SU-DHL-6 (cell line): Measurements from ENCODE around the gene ZMIZ1.

Experiments used
- H2AFZ ChIP-seq: fragments of 200-600 bp; sonication (generic); 2 replicates; pipeline ENCODE4 v1.6.1; 2014; ENCODE audit warnings: low read depth, mild to moderate bottlenecking, moderate library complexity, mixed read lengths, antibody characterized with exemption, low read length; ENCODE audit not compliant: severe bottlenecking
- H3F3A ChIP-seq: fragments of 200-600 bp; shearing (Covaris generic); 2 replicates; pipeline ENCODE4 v1.6.0; 2016; ENCODE audit warnings: antibody characterized with exemption, mild to moderate bottlenecking; ENCODE audit not compliant: insufficient read depth
- H3K27ac ChIP-seq: fragments of 200-600 bp; sonication (generic); 2 replicates; pipeline ENCODE4 v1.5.1; 2016; ENCODE audit warnings: low read depth, mild to moderate bottlenecking, low read length, moderate library complexity, mixed read lengths
- H3K27me3 ChIP-seq: fragments of 200-600 bp; sonication (generic), shearing (Covaris generic); 2 replicates; pipeline ENCODE4 v1.6.0; 2014; ENCODE audit warnings: mild to moderate bottlenecking, low read length
- H3K36me3 ChIP-seq: fragments of 200-600 bp; sonication (generic); 2 replicates; pipeline ENCODE4 v1.6.1; 2014; ENCODE audit warnings: mild to moderate bottlenecking, low read length, mixed read lengths
- H3K4me2 ChIP-seq: fragments of 300-600, 200-600 bp; shearing (Covaris generic), sonication (generic); 2 replicates; pipeline ENCODE4 v1.6.0; 2014; ENCODE audit warnings: low read length, low read depth, mild to moderate bottlenecking; ENCODE audit not compliant: poor library complexity, severe bottlenecking
- H3K4me3 ChIP-seq: fragments of 200-600 bp; sonication (generic); 2 replicates; pipeline ENCODE4 v1.5.1; 2014; ENCODE audit warnings: antibody characterized with exemption, low read length, mild to moderate bottlenecking, mixed read lengths; ENCODE audit not compliant: insufficient read depth, poor library complexity, severe bottlenecking
- H3K79me2 ChIP-seq: fragments of 200-600 bp; sonication (generic); 2 replicates; pipeline ENCODE4 v1.6.1; 2014; ENCODE audit warnings: mild to moderate bottlenecking, low read length, moderate library complexity; ENCODE audit not compliant: insufficient read depth
- H3K9ac ChIP-seq: fragments of 200-600 bp; sonication (generic); 2 replicates; pipeline ENCODE4 v1.7.0; 2014; ENCODE audit warnings: mild to moderate bottlenecking, low read length
- H3K9me2 ChIP-seq: fragments of 200-600 bp; sonication (generic); replicated peaks from 2 replicates; pipeline ENCODE4 v1.6.1; 2014; ENCODE audit warnings: low read length; ENCODE audit not compliant: insufficient read depth
- H3K9me3 ChIP-seq: fragments of 200-600 bp; sonication (generic); 2 replicates; pipeline ENCODE4 v1.6.1; 2014; ENCODE audit warnings: low read length, mixed read lengths; ENCODE audit not compliant: insufficient read depth
- H4K20me1 ChIP-seq: fragments of 200-600 bp; sonication (generic); 2 replicates; pipeline ENCODE4 v1.6.1; 2014; ENCODE audit warnings: low read depth, mild to moderate bottlenecking, antibody characterized with exemption, low read length, moderate library complexity, mixed read lengths
- CTCF ChIP-seq: fragments of 200-600 bp; sonication (generic); IDR thresholded peaks from one replicate; pipeline ENCODE4 v1.5.1; 2017; ENCODE audit warnings: antibody characterized with exemption, mild to moderate bottlenecking, low read length, moderate library complexity; ENCODE audit not compliant: insufficient read depth, poor library complexity, severe bottlenecking
- EZH2phosphoT487 ChIP-seq: fragments of 200-600 bp; sonication (generic), shearing (Covaris generic); conservative IDR thresholded peaks from 2 replicates; pipeline ENCODE4 v1.6.1; 2018; ENCODE audit warnings: mild to moderate bottlenecking, antibody characterized with exemption, low read length, moderate library complexity, mixed read lengths

The ZMIZ1 gene

GRCh38 chr10:79283616-79284015, 214.8 kb downstream of the ZMIZ1 start:
- Histone ChIP-seq H3K9me2 (no peaks in the 10 kb centered on the region), H3K4me3 (no peak overlapping the region), H2AFZ (no peak overlapping the region), H3K79me2 (no peaks in the 10 kb centered on the region), H3K36me3 (no peaks in the 10 kb centered on the region), H3K27me3 (no peaks in the 10 kb centered on the region), H4K20me1 (no peaks in the 10 kb centered on the region), H3K4me2 (peak overlapping the region; percentile 18), H3K9ac (no peak overlapping the region), H3K27ac (no peak overlapping the region), H3F3A (no peaks in the 10 kb centered on the region), H3K9me3 (no peaks in the 10 kb centered on the region)
- no peak for TF ChIP-seq EZH2phosphoT487
- no peak for TF ChIP-seq CTCF

GRCh38 chr10:79284158-79284871, 215.5 kb downstream of the ZMIZ1 start:
- Histone ChIP-seq H3K9ac (no peak overlapping the region), H2AFZ (no peak overlapping the region), H3K27me3 (no peaks in the 10 kb centered on the region), H3K9me3 (no peaks in the 10 kb centered on the region), H3K27ac (no peak overlapping the region), H3K4me2 (no peak overlapping the region), H3K9me2 (no peaks in the 10 kb centered on the region), H3F3A (no peaks in the 10 kb centered on the region), H3K4me3 (no peak overlapping the region), H4K20me1 (no peaks in the 10 kb centered on the region), H3K36me3 (no peaks in the 10 kb centered on the region), H3K79me2 (no peaks in the 10 kb centered on the region)
- TF ChIP-seq CTCF (no peak), EZH2phosphoT487 (no peak)

GRCh38 chr10:79285315-79286197, 216.8 kb downstream of the ZMIZ1 start:
- H3K27ac ChIP-seq, result peak overlapping the region; percentile 50
- no peaks in the 10 kb centered on the region for H3K9me2 ChIP-seq
- H4K20me1 ChIP-seq, result no peaks in the 10 kb centered on the region
- peak overlapping the region; percentile 79 for H2AFZ ChIP-seq
- TF ChIP-seq EZH2phosphoT487 (no peak), CTCF (no peak)
- H3K27me3 ChIP-seq, result no peaks in the 10 kb centered on the region
- H3K4me2 ChIP-seq, result peak overlapping the region; percentile 31
- peak overlapping the region; percentile 39; the same call in 1 of the 2 replicates for H3K9ac ChIP-seq
- H3F3A ChIP-seq, result no peaks in the 10 kb centered on the region
- no peaks in the 10 kb centered on the region for H3K79me2 ChIP-seq
- H3K4me3 ChIP-seq, result no peak overlapping the region
- H3K36me3 ChIP-seq, result no peaks in the 10 kb centered on the region
- H3K9me3 ChIP-seq, result no peaks in the 10 kb centered on the region
